ENCODE data around the gene TBCD.
A peak's percentile ranks its signal among the peaks of the same experiment; 100 is the strongest.
"Not testable (repeated sequence)": the region's sequence is repeated elsewhere in the genome, so short reads cannot be mapped to it uniquely, and the experiment has no call there.

TBCD gene

DNA sequence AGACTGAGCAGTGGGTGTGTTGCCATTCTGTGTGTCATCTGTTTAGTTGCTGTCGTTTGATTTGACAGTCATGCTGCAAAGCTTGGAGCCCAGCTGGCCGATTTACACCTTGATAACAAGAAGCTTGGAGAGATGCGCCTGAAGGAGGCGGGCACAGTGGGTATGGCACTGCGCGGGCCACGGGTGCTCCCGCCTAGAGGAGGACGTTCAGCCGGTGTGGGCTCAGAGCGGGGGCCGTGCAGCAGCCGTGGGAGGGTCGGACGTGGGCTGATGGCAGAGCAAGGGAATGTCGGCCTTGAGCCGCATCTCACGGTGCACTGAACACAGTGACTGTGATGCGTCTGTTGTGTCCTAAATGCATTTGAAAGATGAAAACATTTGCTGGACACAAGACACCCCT, 31.7 kb upstream of the TBCD start:
- Mint-ChIP-seq H3K4me3 (no peak overlapping the region), H3K27ac (no peak overlapping the region), H3K9me3 (no peaks in the 10 kb centered on the region), H3K27me3 (no peaks in the 10 kb centered on the region), H3K4me1 (peaks cover 17% of the 10 kb centered on the region), H3K36me3 (peaks cover 5% of the 10 kb centered on the region)

DNA sequence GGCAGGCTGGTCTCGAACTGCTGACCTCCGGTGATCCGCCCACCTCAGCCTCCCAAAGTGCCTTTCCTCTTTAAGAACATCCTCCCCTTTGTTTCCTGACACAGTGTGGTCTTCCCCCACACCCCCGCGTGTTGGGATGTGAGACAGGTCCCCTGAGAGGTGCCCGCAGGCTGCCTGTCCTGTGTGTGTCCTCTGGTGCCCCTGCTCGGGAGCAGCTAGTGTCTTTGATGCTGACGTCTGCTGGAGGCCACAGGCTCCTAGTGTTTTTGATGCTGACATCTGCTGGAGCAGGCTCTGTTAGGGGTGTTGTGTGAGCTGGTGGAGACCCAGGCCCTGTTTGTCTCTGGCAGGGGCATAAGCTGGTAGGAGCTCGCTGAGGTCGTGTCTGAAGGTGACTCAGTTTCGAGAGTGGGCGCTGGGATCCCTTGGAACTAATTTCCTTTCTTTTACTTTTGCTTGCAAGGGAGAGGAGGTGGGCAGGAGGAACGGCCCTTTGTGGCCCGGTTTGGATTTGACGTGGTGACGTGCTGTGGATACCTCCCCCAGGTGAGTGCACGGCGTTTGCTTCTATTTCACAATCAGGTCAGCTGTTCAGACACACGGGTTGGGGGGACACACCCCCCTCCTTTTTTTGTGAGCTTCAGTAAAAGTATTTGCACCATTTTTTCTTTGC, 29.4 kb upstream of the TBCD start:
- Mint-ChIP-seq H3K27me3 (no peaks in the 10 kb centered on the region), H3K27ac (no peak overlapping the region), H3K4me3 (no peak overlapping the region), H3K36me3 (peaks cover 6% of the 10 kb centered on the region), H3K9me3 (no peaks in the 10 kb centered on the region), H3K4me1 (peaks cover 12% of the 10 kb centered on the region)

DNA sequence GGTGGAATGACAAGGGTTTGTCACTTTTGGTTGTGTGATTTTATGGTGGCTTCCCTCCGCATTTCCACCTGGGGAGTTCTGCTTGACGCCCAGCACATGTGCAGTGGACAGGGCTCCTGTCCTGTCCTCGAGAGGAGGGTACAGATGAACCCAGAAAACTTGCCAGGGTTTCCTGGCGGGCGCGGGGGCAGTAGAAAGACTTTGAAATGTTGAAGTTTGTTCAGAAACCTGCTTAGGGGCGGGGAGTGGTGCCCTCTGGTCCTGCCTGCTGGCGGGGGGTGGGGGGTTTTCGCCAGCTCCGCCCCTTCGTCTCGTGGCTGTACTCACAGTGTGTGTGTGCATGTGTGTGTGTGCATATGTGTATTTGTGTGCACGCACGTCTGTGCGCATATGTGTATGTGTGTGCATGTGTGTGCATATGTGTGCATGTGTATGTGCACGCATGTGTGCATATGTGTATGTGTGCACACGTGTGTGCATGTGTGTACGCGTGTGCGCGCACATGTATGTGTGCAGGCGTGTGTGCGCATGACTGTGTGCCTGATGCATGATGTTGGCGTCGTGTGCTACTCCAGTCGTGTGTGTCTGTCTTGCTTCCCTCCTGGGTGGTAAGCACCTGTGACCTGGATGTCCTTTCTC, 28.6 kb upstream of the TBCD start:
- no peaks in the 10 kb centered on the region for H3K27me3 Mint-ChIP-seq
- H3K36me3 Mint-ChIP-seq: peaks cover 10% of the 10 kb centered on the region
- peaks cover 4% of the 10 kb centered on the region for H3K4me1 Mint-ChIP-seq
- H3K4me3 Mint-ChIP-seq: no peak overlapping the region
- H3K9me3 Mint-ChIP-seq: no peaks in the 10 kb centered on the region
- no peak overlapping the region for H3K27ac Mint-ChIP-seq

DNA sequence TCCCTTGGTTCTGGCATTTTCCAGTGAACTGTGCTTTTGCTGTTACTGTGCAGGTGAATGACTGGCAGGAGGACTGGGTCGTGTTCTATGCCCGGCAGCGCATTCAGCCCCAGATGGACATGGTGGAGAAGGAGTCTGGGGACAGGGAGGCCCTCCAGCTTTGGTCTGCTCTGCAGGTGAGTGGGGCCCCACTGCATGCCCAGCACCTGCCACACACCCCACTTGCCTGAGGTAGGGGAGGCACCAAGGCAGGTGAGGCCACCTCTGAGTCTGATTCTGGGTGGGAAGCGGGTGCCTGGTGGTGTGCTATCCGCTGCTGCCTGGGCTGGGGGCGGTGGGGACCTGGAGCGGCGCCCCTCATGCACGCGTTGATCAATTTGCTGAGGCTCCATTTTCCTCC, 25.4 kb upstream of the TBCD start:
- H3K4me1 Mint-ChIP-seq: no peaks in the 10 kb centered on the region
- H3K4me3 Mint-ChIP-seq: no peak overlapping the region
- peaks cover 12% of the 10 kb centered on the region for H3K36me3 Mint-ChIP-seq

DNA sequence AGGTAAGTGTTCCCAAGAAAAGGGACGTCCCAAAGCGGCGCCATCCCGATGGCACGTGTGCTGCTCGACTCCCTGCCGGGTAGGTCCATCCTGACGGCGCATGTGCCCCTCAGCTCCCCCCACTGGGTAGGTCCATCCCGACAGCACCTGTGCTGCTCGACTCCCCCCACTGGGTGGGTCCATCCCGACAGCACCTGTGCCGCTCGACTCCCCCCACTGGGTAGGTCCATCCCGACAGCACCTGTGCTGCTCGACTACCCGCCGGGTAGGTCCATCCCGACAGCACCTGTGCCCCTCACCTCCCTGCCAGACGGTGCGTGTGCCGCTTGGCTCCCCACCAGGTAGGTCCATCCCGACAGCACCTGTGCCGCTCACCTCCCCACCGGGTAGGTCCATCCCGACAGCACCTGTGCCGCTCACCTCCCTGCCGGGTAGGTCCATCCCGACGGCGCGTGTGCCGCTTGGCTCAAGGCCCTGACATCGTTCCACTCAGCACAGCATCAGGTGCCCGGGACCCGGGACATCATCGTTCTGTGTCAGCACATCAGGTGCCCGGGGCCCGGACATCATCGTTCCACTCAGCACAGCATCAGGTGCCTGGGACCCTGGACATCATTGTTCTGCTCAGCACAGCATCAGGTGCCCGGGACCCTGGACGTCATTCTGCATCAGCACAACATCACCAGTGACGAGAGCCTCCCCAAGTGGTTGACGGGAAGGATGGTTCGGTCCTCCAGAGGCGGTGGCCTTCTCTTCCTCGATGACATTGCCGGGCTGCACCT, 22.2 kb upstream of the TBCD start:
- peaks cover 6% of the 10 kb centered on the region for H3K4me1 Mint-ChIP-seq
- H3K27me3 Mint-ChIP-seq: no peaks in the 10 kb centered on the region
- no peak overlapping the region for H3K4me3 Mint-ChIP-seq
- no peaks in the 10 kb centered on the region for H3K9me3 Mint-ChIP-seq
- H3K36me3 Mint-ChIP-seq: peaks cover 11% of the 10 kb centered on the region
- no peak overlapping the region for H3K27ac Mint-ChIP-seq

More for the DNA sequence above, 25.4 kb upstream of the TBCD start:
- Mint-ChIP-seq H3K27ac (no peak overlapping the region), H3K9me3 (no peaks in the 10 kb centered on the region), H3K27me3 (no peaks in the 10 kb centered on the region)

DNA sequence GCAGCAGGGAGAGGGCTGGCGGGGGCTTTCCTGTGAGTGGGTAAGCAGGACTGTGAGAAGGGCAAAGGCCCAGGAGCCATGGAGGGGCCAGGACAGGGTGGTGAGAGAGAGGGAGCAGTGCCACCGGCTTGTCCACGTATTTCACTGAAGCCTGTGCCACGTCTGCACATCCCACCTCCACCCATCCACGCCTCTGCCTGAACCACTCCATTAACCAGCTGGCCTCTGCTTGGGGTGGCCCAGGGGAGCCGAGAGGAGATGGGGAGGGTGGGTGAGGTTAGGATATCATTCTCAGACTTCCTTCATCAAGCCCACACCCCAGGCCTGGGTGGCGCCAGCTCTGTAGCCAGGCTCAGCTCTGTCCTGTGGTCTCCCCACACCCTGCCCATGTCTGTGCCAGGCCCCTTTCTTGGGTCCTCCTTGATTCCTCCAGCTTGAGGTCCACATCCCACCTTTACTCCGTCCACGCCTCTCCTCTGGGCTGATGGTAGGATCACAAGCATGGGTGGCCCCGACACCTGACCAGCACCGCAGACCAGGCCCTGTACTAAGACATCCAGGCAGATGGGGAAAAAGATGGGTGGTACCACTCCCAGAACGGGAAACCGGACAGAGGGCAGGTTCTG, 19.6 kb upstream of the TBCD start:
- Mint-ChIP-seq H3K9me3 (no peaks in the 10 kb centered on the region), H3K4me1 (peaks cover 11% of the 10 kb centered on the region), H3K27me3 (no peaks in the 10 kb centered on the region), H3K27ac (no peak overlapping the region), H3K36me3 (peaks cover 11% of the 10 kb centered on the region), H3K4me3 (no peak overlapping the region)

DNA sequence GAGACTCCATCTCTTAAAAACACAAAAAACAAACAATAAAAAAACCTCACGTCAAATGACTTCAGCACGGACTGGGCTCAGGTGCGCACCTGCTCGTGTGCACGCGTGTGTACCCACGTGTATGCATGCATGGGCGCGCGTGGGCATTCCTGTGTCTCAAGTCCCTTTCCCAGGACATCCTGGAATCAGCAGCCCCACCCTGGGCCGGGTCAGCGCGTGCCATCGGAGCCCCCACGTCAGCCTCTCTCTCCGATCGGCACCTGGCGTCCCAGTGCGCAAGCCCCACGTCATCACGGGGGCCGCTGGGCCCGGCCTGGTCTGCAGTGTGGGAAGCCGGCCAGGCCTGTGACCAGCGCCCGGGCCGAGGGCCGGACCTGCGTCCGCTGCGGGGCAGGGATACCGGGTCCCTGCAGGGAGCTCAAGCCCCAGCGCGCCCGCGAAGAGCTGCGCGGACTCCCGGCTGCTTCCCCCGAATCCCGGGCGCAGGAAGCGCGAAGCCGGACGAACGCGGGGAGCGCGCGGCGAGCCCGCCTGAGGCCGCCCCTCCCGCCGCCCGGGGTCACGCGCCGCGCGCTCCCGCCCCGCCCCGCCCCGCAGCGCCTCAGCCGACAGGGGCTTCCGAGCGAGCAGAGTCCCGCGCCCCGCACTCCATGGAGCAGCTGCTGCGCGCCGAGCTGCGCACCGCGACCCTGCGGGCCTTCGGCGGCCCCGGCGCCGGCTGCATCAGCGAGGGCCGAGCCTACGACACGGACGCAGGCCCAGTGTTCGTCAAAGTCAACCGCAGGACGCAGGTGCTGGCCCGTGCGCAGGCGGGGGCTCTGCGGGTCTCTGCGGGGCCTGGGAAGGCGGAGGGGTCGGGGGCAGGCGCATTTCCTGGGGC, 16.6 kb upstream of the TBCD start, which contains the start of gene FN3K:
Gene FN3K, plus strand, starts transcription at position 629 of the 880 bp plus-strand sequence. Its CDS starts 22 bp downstream, at position 651.
- Mint-ChIP-seq H3K4me1 (peaks cover 11% of the 10 kb centered on the region), H3K27ac (no peak within 1 kb of the TSS), H3K9me3 (no peaks in the 10 kb centered on the region), H3K36me3 (peaks cover 7% of the 10 kb centered on the region), H3K4me3 (peak within 1 kb of the TSS; percentile 69), H3K27me3 (no peaks in the 10 kb centered on the region)

DNA sequence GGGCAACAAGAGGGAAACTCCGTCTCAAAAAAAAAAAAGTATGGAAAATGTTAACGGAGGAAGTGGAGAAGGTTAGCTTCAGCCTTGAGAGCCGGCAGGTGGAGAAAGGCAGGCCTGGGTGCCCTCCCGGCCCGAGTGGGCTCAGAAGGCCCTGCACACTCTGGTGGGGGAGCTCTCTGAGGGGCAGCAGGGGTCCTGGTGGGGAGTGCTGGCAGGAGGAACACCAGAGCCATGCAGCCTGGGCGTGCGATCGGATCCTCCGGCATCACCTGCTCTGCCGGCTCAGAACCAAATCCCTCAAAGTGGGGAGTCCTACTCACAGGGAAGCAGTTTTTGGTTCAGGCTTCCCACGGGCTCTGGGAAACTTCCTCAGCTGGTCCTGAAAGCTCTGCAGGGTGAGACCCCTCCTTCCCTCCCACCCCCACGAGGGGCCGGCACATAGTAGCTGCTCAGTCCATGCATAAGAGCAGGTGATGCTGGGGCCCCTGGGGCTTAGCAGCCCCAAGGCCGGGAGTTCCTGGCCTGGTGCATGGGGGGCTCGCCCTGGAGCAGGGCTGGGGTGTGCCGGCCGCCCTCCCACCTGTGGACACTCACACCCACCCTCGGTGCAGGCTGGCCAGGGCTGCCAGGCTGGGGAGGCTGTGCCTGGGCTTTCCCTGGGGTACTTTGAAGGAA, 15.2 kb upstream of the TBCD start:
- Mint-ChIP-seq H3K9me3 (no peaks in the 10 kb centered on the region), H3K27ac (no peak overlapping the region), H3K4me3 (peak overlapping the region; percentile 69), H3K4me1 (peaks cover 11% of the 10 kb centered on the region), H3K27me3 (no peaks in the 10 kb centered on the region), H3K36me3 (peaks cover 19% of the 10 kb centered on the region)

DNA sequence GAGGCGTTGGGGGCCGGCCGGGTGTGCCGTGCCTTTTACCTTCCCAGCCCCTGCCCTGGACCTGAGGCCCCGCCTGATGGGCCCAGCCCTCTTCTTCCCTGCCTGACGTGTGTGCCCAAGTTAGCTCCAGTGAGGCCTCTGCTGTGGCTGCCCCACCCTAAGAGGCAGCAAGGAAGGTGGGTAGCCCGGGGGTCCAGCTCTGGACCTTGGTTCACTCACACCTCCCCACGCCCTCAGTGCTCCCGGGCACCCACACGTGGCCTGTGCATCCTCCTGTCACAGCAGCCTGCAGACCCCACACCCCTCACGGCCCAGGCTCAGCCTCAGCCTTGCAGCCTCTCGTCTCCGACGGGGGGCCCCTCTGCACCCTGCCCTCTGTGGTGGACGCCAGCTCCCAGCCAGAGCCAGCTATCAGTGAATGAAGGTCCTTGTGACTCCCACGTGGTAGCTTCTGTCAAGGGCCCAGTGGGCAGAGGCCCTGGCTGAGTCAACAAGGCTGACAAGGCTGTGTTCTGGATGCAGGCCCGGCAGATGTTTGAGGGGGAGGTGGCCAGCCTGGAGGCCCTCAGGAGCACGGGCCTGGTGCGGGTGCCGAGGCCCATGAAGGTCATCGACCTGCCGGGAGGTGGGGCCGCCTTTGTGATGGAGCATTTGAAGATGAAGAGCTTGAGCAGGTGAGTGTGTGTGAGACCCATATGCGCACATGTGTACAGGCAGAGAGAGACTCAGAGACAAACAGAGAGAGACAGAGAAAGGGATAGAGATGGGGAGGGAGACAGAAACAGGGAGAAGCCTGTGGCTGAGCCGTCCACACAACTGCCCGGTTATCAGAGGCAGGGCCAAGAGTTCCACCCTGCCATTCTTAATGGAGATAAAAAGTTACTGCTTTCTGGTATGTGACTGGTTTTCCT, 13.6 kb upstream of the TBCD start:
- peaks cover 20% of the 10 kb centered on the region for H3K36me3 Mint-ChIP-seq
- peaks cover 8% of the 10 kb centered on the region for H3K4me1 Mint-ChIP-seq
- H3K27ac Mint-ChIP-seq: no peak overlapping the region
- H3K9me3 Mint-ChIP-seq: no peaks in the 10 kb centered on the region
- H3K4me3 Mint-ChIP-seq: no peak overlapping the region
- H3K27me3 Mint-ChIP-seq: no peaks in the 10 kb centered on the region

DNA sequence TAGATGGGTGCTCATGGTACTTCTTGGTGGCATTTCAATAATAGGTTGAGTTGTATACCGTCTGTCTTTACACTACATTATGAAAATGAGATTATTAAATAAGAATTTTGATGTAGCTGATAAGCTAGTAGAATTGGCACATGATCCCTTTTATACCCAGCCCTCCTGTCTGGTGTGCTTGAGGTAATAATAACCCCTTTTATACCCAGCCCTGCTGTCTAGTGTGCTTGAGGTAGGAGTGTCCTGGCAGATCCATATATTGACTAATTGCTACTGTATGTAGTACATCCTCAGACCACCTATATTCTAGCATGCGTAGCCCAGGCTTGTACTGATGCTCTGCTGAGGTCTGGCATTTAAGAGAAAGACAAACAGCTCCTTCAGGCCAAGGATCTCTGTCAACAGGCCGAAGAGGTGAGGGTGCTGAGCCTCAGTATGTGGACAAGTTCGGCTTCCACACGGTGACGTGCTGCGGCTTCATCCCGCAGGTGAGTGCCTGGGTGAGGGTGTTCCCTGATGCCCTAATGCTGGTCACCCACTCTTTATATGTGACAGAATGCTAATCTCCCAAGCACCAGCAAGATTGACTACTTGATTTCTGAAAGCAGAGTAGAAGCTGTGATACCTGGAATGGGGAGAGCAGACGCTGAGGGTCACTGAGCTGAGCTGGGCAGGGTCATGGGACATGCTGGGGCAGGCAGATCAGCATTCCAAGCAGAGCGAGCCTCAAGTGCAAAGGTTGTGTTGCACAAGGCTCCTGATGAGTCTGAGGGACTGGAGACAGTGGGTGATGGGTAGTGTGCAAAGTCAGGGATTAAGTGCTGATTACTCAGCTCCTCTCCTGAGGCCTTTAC, 10.7 kb upstream of the TBCD start:
- no peak overlapping the region for H3K4me3 Mint-ChIP-seq
- peaks cover 2% of the 10 kb centered on the region for H3K4me1 Mint-ChIP-seq
- H3K9me3 Mint-ChIP-seq: no peaks in the 10 kb centered on the region
- H3K27me3 Mint-ChIP-seq: no peaks in the 10 kb centered on the region
- no peak overlapping the region for H3K27ac Mint-ChIP-seq
- peaks cover 18% of the 10 kb centered on the region for H3K36me3 Mint-ChIP-seq

DNA sequence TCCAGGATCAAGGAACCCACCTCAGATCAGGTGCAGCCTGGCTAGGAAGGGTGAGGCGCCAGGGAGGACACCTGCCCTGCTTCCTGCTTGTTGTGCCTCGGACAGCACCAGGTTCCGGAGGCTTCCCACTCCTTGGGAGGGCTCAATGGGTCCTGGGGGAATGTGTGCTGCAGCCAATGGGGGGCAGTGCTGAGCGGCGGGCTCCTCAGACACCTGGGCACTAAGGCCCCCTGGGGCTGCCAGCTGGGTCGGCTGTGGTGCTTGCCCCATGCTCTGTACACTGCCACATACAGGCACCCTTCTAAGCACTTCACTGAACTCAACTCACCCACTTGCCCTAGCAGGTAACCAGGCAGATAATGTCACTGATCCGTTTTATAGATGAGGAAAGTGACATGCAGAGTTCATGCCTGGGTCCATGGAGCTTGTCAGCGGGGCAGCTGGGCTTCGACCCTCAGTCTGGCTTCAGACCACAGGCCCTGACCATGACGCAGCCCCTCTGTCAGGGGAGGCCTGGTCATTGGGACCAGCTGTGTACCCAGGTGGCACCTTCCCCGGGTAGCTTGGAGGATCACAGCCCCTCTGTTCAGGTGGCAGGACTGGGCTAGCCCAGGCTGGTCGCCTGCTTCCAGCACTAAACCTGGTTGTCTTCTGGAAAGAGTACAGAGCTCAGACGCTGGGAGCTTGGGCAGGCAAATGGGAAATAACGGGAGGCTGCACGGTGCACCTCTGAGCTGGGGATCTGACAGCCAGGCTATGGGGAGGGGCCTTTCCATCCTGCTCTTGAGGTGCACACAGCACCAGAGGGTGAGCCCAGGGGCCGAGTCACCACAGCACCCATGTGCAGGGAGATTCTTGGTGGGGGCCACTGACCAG, 8.3 kb upstream of the TBCD start:
- H3K4me3 Mint-ChIP-seq: no peak overlapping the region
- H3K27ac Mint-ChIP-seq: no peak overlapping the region
- H3K27me3 Mint-ChIP-seq: no peaks in the 10 kb centered on the region
- H3K9me3 Mint-ChIP-seq: no peaks in the 10 kb centered on the region
- H3K36me3 Mint-ChIP-seq: peaks cover 18% of the 10 kb centered on the region
- H3K4me1 Mint-ChIP-seq: no peaks in the 10 kb centered on the region

DNA sequence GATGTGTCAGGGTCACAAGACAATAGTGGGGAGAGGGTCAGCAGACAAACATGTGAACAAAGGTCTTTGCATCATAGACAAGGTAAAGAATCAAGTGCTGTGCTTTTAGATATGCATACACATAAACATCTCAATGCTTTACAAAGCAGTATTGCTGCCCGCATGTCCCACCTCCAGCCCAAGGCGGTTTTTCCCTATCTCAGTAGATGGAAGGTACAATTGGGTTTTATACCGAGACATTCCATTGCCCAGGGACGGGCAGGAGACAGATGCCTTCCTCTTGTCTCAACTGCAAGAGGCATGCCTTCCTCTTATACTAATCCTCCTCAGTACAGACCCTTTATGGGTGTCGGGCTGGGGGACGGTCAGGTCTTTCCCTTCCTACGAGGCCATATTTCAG, 7.1 kb upstream of the TBCD start:
- peaks cover 18% of the 10 kb centered on the region for H3K36me3 Mint-ChIP-seq
- not testable (repeated sequence) for H3K27me3 Mint-ChIP-seq, H3K4me1 Mint-ChIP-seq, H3K9me3 Mint-ChIP-seq, H3K27ac Mint-ChIP-seq, H3K4me3 Mint-ChIP-seq

All from activated naive CD4-positive, alpha-beta T cell treated with anti-CD3 and anti-CD28 coated beads, Interleukin-2, amount 50 U/mL, for 24 hours (primary cell).